ENCODE results near the gene EAF2.
"Not testable (repeated sequence)": the region's sequence is repeated elsewhere in the genome, so short reads cannot be mapped to it uniquely, and the experiment has no call there.

EAF2 gene

GRCh38 chr3:121834671-121835464 is at the start of gene EAF2, which contains the start of gene IQCB1:
EAF2 (plus strand) TSS chr3:121835209; CDS start chr3:121835286, 77 bp downstream.
IQCB1 (minus strand) TSS chr3:121835060; CDS start chr3:121828960, 6,100 bp downstream.
- DNase-seq: peak; percentile 93

GRCh38 chr3:121786485-121786884 is 48.5 kb upstream of the EAF2 start:
- DNase-seq: no peak

DNA sequence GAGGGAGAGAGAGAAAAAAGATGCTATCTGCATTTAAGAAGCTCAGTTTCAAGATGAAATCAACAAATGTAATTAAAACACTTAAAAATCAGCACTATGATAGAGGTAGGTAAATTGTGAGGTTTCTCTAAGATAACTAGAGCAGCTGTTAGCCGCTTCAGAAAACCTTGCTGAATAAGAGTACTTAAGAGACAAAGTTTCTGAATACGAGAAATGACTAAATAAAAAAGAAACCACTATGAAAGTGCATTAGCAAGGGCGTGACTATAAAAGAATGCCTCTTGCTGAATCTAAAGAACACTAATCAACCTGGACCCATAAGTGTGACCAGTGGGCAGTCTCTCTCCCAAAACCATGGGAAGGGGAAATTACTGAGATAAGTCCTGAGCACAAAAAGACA is 41.9 kb upstream of the EAF2 start:
- no peak for DNase-seq

DNA sequence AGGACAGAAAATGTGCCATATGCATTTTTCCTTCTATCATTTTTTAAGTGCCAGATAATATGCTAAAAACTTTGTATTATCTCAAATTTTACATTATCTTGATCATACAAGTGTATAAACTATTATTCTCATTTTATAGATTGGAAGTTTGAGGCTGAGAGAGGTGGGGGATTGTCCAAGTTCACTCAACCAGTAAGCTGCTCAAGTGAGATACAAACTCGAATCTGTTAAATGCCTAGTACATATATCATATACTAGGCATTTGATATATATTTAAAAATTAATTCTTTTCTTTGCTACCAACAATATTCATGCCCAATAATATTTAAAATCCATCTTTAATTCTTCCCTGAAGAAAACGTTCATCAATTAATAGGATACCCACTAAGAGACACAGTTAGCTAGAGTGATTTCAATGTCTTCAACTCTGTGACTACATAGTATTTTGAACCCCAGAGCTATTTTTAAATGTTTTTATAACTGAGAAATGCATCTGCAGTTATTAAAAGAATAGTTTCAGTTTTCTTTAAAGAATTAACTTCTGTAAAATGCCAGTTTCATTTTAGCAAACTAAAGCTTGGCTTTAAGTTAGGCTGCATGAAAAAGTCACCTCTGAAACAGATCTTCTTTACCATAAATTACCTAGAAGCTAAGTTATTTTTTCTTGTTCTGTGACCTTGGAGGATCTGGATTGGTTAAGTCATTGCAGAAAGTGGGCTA is 40.6 kb upstream of the EAF2 start:
- no peak for DNase-seq

GRCh38 chr3:121796970-121797369 is 38.0 kb upstream of the EAF2 start:
- DNase-seq: no peak

- DNase-seq: no peak
Observed at GRCh38 chr3:121800906-121801305, 34.1 kb upstream of the EAF2 start.

- no peak for DNase-seq
Observed at GRCh38 chr3:121803771-121804320, 31.2 kb upstream of the EAF2 start.

DNA sequence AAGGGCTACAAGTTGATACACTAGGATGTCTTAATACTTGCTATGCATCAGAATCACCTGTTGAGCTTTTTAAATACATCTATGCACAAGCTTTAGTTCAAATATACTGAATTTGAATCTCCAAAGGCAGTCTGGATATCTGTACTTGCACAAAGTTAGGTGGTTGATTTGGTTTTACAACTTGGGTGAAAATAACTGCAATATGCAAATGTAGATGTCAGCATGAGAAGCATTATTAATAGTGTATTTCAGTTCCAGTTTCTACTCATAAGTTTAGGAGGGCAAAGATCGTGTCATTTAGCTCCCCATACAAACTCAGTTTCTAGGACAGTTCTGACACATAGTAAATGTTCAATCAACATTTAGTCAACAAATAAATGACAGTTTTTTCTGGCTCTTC is 25.8 kb upstream of the EAF2 start:
- DNase-seq: no peak

GRCh38 chr3:121817753-121818152 is 17.3 kb upstream of the EAF2 start:
- DNase-seq: no peak

DNA sequence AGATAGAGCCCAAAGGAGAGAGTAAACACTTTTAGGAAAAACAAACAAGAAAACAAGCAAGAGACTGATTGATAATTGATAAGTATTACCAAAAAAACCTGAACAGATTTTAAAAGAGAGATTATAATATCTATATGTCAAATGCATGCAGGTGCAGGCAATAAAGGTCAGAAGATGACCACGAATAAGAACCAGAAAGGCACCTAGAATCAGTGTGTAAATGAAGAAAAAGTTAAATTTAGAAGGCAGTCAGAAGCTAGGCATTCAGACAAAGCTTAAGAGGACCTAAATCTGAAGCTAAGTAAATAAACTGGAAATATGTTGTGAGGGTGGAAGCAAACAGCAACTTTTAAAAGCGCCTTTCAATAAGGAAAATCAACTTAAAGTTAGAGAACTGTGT is 16.4 kb upstream of the EAF2 start:
- no peak for DNase-seq

- no peak for DNase-seq
Observed at GRCh38 chr3:121819236-121819635, 15.8 kb upstream of the EAF2 start.

DNA sequence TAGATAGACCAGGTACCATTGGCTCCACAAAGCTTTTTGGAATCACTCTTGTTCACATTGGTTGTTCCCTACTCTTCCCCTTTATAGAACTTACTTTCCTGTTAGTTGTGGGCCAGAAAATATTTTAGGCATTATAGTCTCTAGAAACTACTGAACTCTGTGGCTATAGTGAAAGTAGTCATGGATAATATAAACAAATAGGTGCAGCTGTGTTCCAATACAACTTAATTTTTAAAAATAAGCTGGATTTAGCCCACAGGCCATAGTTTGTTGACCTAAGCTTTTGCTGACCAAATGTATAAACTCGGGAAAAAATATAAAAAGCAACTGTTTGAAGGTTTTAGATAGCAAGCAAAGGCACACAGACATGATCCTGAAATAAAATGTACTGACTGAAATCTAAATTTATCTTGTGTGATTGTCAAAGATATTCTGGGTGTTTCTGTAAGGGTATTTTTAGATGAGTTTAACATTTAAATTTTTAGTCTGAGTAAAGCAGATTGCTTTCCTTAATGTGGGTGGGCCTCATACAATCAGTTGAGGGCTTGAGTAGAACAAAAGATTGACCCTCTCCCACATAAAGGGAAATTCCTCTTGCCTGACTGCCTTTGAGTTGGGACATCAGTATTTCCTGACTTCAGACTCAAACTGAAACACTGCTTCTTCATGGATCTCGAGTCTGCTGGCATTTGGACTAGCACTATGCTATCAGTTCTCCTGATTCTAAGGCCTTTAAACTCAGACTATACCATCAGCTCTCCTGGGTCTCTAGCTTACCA is 13.4 kb upstream of the EAF2 start:
- DNase-seq: no peak

DNA sequence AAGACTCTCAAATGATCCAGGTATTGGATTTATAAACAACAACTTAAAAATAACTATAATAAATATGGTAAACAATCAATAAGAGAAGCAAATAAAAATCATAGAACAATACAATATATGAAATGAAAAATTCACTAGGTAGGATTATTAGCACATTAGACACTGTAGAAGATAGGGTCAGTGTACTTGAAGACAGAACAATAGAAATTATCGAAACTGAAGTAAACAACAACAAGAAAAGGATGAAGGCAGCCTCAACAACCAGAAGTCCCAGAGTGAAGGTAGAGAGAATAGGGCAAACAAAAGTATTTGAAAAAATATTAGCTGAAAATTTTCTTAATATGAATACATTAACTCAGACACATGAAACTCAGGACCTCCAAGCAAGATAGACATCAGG is 12.0 kb upstream of the EAF2 start:
- no peak for DNase-seq

GRCh38 chr3:121834157-121834670 is 795 bp upstream of the EAF2 start:
- no peak for DNase-seq

DNA sequence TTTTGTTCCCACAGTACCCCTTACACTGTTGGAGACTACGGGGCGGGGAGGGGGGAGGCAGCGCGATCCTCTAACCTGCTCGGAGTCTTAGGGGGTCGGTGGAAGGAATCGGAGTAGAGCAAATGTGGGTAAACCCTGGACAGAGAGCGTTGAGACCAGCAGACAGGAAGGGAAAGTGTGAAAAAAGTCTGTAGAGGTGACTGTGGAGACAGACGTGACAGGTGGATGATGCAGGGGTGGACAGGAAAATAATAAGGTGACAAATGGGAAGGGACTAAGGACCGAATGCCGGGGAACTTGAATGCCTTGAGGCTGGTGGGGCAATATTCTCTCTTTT is 424 bp downstream of the EAF2 start:
- no peak for DNase-seq

DNA sequence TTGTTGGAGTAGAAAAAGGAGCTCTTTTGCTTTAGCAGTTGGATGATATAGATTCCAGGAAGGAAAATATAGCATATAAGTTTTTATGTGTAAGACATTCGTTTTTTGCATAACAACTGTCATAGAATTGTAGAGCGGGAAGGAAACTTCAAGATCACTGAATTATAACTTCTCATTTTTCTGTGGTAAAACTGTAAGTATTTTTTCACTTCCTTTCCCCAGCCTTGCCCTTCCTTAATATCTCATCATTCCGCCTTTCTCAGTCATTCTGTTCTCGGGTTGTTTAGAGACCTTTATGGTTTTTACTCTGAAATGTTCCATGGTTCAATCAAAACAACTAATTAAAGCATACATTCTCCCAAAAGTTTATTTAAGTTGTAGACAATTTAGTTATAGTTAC is 1.1 kb downstream of the EAF2 start:
- DNase-seq: no peak

DNA sequence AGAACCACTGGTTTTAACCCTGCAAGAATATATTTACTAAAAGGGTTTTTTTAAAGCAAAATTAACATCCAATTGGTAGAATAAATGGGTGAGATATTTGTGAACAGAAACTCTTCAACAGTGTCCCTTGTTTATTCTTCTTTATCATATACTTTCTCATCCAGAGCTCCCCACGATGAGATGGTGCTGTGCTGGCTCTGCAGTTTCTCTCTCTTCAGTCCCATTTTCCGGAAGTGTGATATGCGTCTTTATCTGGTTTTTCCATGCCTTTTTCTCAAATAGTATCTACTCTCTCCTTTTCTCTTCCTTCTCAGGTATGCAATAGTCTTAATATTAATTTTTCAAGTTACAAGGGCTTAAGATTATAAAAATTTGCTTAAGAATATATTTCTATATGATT is 1.5 kb downstream of the EAF2 start:
- DNase-seq: no peak

- no peak for DNase-seq
Observed at GRCh38 chr3:121839962-121840361, 5.0 kb downstream of the EAF2 start.

DNA sequence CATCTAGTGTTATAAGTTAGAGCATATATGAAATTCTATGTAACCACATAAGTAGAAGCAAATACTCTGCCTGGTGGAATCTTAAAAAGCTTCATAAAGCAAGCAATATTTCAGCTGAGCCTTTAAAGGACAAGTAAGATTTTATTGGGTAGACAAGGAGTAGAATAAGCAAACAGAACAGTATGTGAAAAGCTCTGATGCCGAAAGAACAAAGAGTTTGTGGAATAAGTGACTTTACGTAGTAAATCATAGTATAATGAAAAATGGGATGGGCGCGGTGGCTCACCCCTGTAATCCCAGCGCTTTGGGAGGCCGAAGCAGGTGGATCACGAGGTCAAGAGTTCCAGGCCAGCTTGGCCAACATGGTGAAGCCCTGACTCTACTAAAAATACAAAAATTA is 9.9 kb downstream of the EAF2 start:
- DNase-seq: no peak

GRCh38 chr3:121852256-121852655 is 17.2 kb downstream of the EAF2 start:
- no peak for DNase-seq

DNA sequence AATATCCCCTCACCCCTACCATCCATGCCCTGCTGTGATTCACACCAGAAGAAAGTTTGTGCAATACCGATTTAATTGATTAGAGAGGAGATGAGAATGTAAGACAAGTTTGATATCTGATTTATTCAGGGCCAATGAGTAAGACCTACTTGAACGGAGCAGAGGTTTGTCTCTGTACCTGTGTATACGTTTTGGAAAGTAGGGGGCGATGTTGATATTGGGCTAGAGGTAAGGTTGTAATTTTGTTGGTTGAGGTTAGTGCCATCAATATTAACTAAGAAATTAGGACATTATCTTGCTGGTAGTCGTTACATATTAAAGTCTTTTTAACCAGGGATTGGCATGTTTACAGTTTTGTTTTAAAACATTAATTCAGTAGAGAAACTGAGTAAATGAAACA is 20.5 kb downstream of the EAF2 start:
- no peak for DNase-seq

- DNase-seq: not testable (repeated sequence)
Observed at GRCh38 chr3:121857778-121858177, 22.8 kb downstream of the EAF2 start.

DNA sequence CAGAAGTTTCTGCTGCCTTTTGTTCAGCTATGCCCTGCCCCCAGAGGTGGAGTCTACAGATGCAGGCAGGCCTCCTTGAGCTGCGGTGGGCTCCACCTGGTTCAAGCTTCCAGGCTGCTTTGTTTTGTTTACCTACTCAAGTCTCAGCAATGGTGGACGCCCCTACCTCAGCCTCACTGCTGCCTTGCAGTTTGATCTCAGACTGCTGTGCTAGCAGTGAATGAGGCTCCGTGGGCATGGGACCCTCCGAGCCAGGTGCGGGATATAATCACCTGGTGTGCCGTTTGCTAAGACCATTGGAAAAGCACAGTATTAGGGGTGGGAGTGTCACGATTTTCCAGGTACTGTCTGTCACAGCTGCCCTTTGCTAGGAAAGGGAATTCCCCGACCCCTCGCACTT is 28.2 kb downstream of the EAF2 start:
- DNase-seq: not testable (repeated sequence)
